HepG2 (cell line): ENCODE data around the gene TBCD. TPM values are rescaled to one million over a fixed set of nuclear protein-coding genes. Genes with fewer than 3 reads are reported as not detected.
A peak's percentile ranks its signal among the peaks of the same experiment; 100 is the strongest.

Experiments used
- CREM ChIP-seq, 2 experiments: sonication (generic) in 1 of 2; formaldehyde crosslinking in 1 of 2; IDR thresholded peaks; 2 replicates each; pipeline versions ENCODE4 v1.4.0 to v1.6.1; 2016 to 2020; ENCODE audit warnings: antibody characterized with exemption in 1 of 2, mild to moderate bottlenecking in 1 of 2, missing genetic modification reagents in 1 of 2
- GATAD1 ChIP-seq: IDR thresholded peaks from 2 replicates; pipeline ENCODE4 v1.6.1; 2016; ENCODE audit warnings: missing genetic modification reagents, missing compliant biosample characterization
- HNRNPUL1 ChIP-seq: fragments of 200-400 bp; formaldehyde crosslinking; IDR thresholded peaks from 2 replicates; pipeline ENCODE4 v1.6.1; 2017; ENCODE audit warnings: low read depth, mild to moderate bottlenecking, low read length, moderate library complexity
- JUN ChIP-seq: sonication (generic); formaldehyde crosslinking; IDR thresholded peaks from 2 replicates; pipeline ENCODE4 v1.4.0; 2020; ENCODE audit warnings: mild to moderate bottlenecking, missing genetic modification reagents
- JUND ChIP-seq: sonication (generic); formaldehyde crosslinking; IDR thresholded peaks from 2 replicates; pipeline ENCODE4 v1.8.0; 2022; ENCODE audit warnings: mild to moderate bottlenecking, missing genetic modification reagents
- KLF9 ChIP-seq: IDR thresholded peaks from 2 replicates; pipeline ENCODE4 v1.6.1; 2016; ENCODE audit warnings: low read depth
- PHF20 ChIP-seq: sonication (generic); formaldehyde crosslinking; IDR thresholded peaks from 2 replicates; pipeline ENCODE4 v1.5.0; 2020; ENCODE audit warnings: mild to moderate bottlenecking, missing genetic modification reagents
- ZBTB43 ChIP-seq: sonication (generic); formaldehyde crosslinking; conservative IDR thresholded peaks from 2 replicates; pipeline ENCODE4 v1.4.0; 2020; ENCODE audit warnings: missing genetic modification reagents
- ZFP36L2 ChIP-seq: sonication (generic); formaldehyde crosslinking; IDR thresholded peaks from 2 replicates; pipeline ENCODE4 v1.4.0; 2020; ENCODE audit warnings: missing genetic modification reagents
- ZNF547 ChIP-seq: sonication (generic); formaldehyde crosslinking; IDR thresholded peaks from 2 replicates; pipeline ENCODE4 v1.5.1; 2020; ENCODE audit warnings: mild to moderate bottlenecking, missing genetic modification reagents
- polyA plus RNA-seq, 8 experiments: library from polyadenylated mRNA; depleted of rRNA in 3 of 8; stranded (reverse) in 7 of 8; unstranded in 1 of 8; fragments of >200 nt; fragmentation: Illumina TruSeq in 4 of 8; extraction: Trizol in 4 of 8; gene quantifications; 2 replicates each; pipeline versions ENCODE4 v1.2.1 to v1.2.3, GENCODE V29; 2011 to 2016; ENCODE audit warnings: low read depth in 4 of 8, missing spikeins in 1 of 8, mixed read lengths in 1 of 8; ENCODE audit not compliant: insufficient read depth in 1 of 8
- total RNA-seq, 5 experiments: library from RNA; depleted of rRNA; stranded (reverse); fragments of >200 nt; fragmentation: Illumina TruSeq; extraction: Trizol; gene quantifications; 2 replicates each; pipeline ENCODE4 v1.2.3, GENCODE V29; 2016; ENCODE audit warnings: low read depth in 1 of 5
- TF ChIP-seq, protein P1 (sequence below), 2 experiments: sonication (generic) in 1 of 2; formaldehyde crosslinking in 1 of 2; IDR thresholded peaks; 2 replicates each; pipeline versions ENCODE4 v1.4.0 to v1.6.1; 2016 to 2020; ENCODE audit warnings: borderline replicate concordance in 1 of 2, low read depth in 1 of 2, mild to moderate bottlenecking in 1 of 2, missing genetic modification reagents in 1 of 2
- TF ChIP-seq, protein P2 (sequence below): sonication (generic); formaldehyde crosslinking; IDR thresholded peaks from 2 replicates; pipeline ENCODE4 v1.4.0; 2020; ENCODE audit warnings: missing genetic modification reagents, borderline replicate concordance
- TF ChIP-seq, protein P3 (sequence below): sonication (generic); formaldehyde crosslinking; IDR thresholded peaks from 2 replicates; pipeline ENCODE4 v1.4.0; 2020; ENCODE audit warnings: missing genetic modification reagents
- TF ChIP-seq, protein P4 (sequence below): sonication (generic); formaldehyde crosslinking; IDR thresholded peaks from 2 replicates; pipeline ENCODE4 v1.4.0; 2020; ENCODE audit warnings: missing genetic modification reagents, low read depth, mild to moderate bottlenecking, borderline replicate concordance

The TBCD gene
- total and polyA plus RNA-seq, 2 of the 13 experiments (the other 11 are each of a cell fraction or from before 2014, with no cell fraction given): 33.9 to 54.8 TPM

- TF ChIP-seq, protein P1, sequence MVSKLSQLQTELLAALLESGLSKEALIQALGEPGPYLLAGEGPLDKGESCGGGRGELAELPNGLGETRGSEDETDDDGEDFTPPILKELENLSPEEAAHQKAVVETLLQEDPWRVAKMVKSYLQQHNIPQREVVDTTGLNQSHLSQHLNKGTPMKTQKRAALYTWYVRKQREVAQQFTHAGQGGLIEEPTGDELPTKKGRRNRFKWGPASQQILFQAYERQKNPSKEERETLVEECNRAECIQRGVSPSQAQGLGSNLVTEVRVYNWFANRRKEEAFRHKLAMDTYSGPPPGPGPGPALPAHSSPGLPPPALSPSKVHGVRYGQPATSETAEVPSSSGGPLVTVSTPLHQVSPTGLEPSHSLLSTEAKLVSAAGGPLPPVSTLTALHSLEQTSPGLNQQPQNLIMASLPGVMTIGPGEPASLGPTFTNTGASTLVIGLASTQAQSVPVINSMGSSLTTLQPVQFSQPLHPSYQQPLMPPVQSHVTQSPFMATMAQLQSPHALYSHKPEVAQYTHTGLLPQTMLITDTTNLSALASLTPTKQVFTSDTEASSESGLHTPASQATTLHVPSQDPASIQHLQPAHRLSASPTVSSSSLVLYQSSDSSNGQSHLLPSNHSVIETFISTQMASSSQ (IDR thresholded peaks at IDR 0.05; ENCODE audit: low read depth): 0 out of 2 replicates have a peak, but pooled peaks have one; percentile 11
- TF ChIP-seq, protein P1 (CRISPR knock-in tag; IDR thresholded peaks at IDR 0.05; ENCODE audit: borderline replicate concordance): no peak; the same call in 1 of the 2 replicates
- no peak for TF ChIP-seq ZFP36L2 (CRISPR knock-in tag)
- no peak for TF ChIP-seq ZNF547 (CRISPR knock-in tag)
- TF ChIP-seq, protein P2, sequence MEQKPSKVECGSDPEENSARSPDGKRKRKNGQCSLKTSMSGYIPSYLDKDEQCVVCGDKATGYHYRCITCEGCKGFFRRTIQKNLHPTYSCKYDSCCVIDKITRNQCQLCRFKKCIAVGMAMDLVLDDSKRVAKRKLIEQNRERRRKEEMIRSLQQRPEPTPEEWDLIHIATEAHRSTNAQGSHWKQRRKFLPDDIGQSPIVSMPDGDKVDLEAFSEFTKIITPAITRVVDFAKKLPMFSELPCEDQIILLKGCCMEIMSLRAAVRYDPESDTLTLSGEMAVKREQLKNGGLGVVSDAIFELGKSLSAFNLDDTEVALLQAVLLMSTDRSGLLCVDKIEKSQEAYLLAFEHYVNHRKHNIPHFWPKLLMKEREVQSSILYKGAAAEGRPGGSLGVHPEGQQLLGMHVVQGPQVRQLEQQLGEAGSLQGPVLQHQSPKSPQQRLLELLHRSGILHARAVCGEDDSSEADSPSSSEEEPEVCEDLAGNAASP: peak; percentile 90
- TF ChIP-seq, protein P3, sequence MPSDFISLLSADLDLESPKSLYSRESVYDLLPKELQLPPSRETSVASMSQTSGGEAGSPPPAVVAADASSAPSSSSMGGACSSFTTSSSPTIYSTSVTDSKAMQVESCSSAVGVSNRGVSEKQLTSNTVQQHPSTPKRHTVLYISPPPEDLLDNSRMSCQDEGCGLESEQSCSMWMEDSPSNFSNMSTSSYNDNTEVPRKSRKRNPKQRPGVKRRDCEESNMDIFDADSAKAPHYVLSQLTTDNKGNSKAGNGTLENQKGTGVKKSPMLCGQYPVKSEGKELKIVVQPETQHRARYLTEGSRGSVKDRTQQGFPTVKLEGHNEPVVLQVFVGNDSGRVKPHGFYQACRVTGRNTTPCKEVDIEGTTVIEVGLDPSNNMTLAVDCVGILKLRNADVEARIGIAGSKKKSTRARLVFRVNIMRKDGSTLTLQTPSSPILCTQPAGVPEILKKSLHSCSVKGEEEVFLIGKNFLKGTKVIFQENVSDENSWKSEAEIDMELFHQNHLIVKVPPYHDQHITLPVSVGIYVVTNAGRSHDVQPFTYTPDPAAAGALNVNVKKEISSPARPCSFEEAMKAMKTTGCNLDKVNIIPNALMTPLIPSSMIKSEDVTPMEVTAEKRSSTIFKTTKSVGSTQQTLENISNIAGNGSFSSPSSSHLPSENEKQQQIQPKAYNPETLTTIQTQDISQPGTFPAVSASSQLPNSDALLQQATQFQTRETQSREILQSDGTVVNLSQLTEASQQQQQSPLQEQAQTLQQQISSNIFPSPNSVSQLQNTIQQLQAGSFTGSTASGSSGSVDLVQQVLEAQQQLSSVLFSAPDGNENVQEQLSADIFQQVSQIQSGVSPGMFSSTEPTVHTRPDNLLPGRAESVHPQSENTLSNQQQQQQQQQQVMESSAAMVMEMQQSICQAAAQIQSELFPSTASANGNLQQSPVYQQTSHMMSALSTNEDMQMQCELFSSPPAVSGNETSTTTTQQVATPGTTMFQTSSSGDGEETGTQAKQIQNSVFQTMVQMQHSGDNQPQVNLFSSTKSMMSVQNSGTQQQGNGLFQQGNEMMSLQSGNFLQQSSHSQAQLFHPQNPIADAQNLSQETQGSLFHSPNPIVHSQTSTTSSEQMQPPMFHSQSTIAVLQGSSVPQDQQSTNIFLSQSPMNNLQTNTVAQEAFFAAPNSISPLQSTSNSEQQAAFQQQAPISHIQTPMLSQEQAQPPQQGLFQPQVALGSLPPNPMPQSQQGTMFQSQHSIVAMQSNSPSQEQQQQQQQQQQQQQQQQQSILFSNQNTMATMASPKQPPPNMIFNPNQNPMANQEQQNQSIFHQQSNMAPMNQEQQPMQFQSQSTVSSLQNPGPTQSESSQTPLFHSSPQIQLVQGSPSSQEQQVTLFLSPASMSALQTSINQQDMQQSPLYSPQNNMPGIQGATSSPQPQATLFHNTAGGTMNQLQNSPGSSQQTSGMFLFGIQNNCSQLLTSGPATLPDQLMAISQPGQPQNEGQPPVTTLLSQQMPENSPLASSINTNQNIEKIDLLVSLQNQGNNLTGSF: no peak
- peak; percentile 85 for TF ChIP-seq ZBTB43 (CRISPR knock-in tag)
- no peak for TF ChIP-seq PHF20 (CRISPR knock-in tag)
- TF ChIP-seq JUND (CRISPR knock-in tag): peak; percentile 77
- no peak for TF ChIP-seq KLF9 (CRISPR knock-in tag)
- TF ChIP-seq, protein P4, sequence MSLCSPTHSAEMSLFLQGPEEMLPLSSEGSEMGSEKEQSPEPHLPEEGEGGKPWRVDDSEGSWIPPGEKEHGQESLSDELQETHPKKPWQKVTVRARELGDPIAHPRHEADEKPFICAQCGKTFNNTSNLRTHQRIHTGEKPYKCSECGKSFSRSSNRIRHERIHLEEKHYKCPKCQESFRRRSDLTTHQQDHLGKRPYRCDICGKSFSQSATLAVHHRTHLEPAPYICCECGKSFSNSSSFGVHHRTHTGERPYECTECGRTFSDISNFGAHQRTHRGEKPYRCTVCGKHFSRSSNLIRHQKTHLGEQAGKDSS (CRISPR knock-in tag): no peak; the same call in 1 of the 2 replicates
- no peak for TF ChIP-seq HNRNPUL1
- TF ChIP-seq CREM (IDR thresholded peaks at IDR 0.05): peak; percentile 69
- no peak for TF ChIP-seq CREM (CRISPR knock-in tag; IDR thresholded peaks at IDR 0.05)
- peak; percentile 78 for TF ChIP-seq GATAD1
- 0 out of 2 replicates have a peak, but pooled peaks have one; percentile 25 for TF ChIP-seq JUN (CRISPR knock-in tag)
These were observed 10.7 kb upstream of the TBCD start (continued) for GRCh38 chr17:82740906-82741759.
